ENCODE results near the gene REM2. TPM values are rescaled to one million over a fixed set of nuclear protein-coding genes. Genes with fewer than 3 reads are reported as not detected.
"Not testable (repeated sequence)": the region's sequence is repeated elsewhere in the genome, so short reads cannot be mapped to it uniquely, and the experiment has no call there.

Gene REM2
- polyA plus RNA-seq, 4 donors: 0.45 to 1.1 (median 0.85) TPM

DNA sequence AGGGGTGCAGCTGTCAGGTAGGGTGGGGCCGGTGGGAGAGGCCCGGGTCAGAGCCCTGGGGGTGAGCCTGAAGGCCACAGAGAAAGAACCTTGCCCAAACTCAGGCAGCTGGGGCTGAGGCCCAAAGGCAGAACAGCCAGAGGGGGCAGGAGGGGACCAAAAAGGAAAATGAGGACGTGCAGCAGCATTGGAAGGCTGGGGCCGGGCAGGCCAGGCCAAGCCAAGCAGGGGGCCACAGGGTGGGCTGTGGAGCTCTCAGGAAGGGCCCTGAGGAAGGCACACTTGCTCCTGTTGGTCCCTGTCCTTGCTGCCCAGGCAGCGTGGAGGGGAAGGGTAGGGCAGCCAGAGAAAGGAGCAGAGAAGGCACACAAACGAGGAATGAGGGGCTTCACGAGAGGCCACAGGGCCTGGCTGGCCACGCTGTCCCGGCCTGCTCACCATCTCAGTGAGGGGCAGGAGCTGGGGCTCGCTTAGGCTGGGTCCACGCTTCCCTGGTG lies 36.2 kb upstream of the REM2 start:
- no peak for FAIRE-seq

DNA sequence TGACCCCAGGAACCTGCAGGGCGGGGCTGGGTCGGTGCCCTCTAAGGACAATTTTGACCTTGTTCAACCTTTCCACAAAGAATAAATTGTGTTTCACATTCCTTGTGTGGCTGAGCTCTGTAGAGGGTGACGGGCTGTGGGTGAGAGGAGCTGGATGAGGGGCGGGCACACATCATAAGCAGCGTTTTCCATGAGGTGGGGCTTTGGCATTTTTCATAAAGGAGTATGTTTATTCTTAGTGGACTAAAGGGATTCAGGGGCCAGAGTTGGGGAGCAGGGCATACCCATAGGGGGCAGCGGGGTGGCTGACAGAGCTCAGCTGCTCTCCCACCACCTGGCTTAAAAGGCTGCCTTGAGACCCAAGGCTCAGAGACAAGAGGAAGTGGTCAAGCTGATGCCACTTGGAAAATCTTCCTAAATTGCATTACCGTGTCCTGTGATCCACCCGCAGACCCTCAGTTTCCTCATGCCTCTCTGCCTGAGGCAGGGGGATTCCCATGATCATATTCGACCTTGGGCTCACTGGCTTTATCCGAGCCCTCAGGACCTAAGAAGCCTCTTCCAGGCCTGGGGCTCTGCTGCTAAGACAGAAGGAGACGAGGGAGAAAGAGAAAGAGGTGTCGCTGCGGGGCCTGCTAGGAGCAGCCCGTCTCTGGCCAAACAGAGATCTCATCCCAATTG lies 35.2 kb upstream of the REM2 start:
- 53 to 70% (median 63%) methylated on average over 14 of the region's 14 CpGs for WGBS, 3 donors
- no peaks in the 10 kb centered on the region for H3K9me3 ChIP-seq (ENCODE audit: control insufficient read depth in 2 of 2, insufficient read depth in 1 of 2, low read depth in 1 of 2, low read length in 1 of 2)
- DNase-seq: no peak
- H3K36me3 ChIP-seq (ENCODE audit: control insufficient read depth in 3 of 3, insufficient read depth in 2 of 3, low read depth in 1 of 3, low read length in 3 of 3): peaks cover 4 to 59% (median 8%) of the 10 kb centered on the region in 3 donors
- no peak overlapping the region for H3K4me3 ChIP-seq (ENCODE audit: low read depth in 1 of 3, low read length in 3 of 3)
- H3K4me1 ChIP-seq (ENCODE audit: control insufficient read depth in 3 of 3, insufficient read depth in 2 of 3, low read depth in 1 of 3, low read length in 2 of 3): peaks cover 0 to 40% (median 3%) of the 10 kb centered on the region in 3 donors
- peak overlapping the region in 2 of 3 donors; percentile 70 to 81 for H3K27ac ChIP-seq (ENCODE audit: low read depth in 1 of 3, low read length in 2 of 3)
- FAIRE-seq: no peak
- no peaks in the 10 kb centered on the region for H3K27me3 ChIP-seq (ENCODE audit: control insufficient read depth in 3 of 3, insufficient read depth in 3 of 3, low read length in 3 of 3)

More for the DNA sequence above, 36.2 kb upstream of the REM2 start:
- no peak overlapping the region for H3K4me3 ChIP-seq (ENCODE audit: low read depth in 1 of 3, low read length in 3 of 3)
- H3K27ac ChIP-seq (ENCODE audit: low read depth in 1 of 3, low read length in 2 of 3): peak overlapping the region; percentile 9 to 62 (median 11)
- H3K27me3 ChIP-seq (ENCODE audit: control insufficient read depth in 3 of 3, insufficient read depth in 3 of 3, low read length in 3 of 3): no peaks in the 10 kb centered on the region
- H3K36me3 ChIP-seq (ENCODE audit: control insufficient read depth in 3 of 3, insufficient read depth in 2 of 3, low read depth in 1 of 3, low read length in 3 of 3): peaks cover 4 to 69% (median 8%) of the 10 kb centered on the region in 3 donors
- no peaks in the 10 kb centered on the region for H3K9me3 ChIP-seq (ENCODE audit: control insufficient read depth in 2 of 2, insufficient read depth in 1 of 2, low read depth in 1 of 2, low read length in 1 of 2)
- WGBS, 3 donors: 68 to 78% (median 73%) methylated on average over 8 to 11 of the region's 11 CpGs
- DNase-seq: no peak
- H3K4me1 ChIP-seq (ENCODE audit: control insufficient read depth in 3 of 3, insufficient read depth in 2 of 3, low read depth in 1 of 3, low read length in 2 of 3): peaks cover 0 to 31% (median 3%) of the 10 kb centered on the region in 3 donors

DNA sequence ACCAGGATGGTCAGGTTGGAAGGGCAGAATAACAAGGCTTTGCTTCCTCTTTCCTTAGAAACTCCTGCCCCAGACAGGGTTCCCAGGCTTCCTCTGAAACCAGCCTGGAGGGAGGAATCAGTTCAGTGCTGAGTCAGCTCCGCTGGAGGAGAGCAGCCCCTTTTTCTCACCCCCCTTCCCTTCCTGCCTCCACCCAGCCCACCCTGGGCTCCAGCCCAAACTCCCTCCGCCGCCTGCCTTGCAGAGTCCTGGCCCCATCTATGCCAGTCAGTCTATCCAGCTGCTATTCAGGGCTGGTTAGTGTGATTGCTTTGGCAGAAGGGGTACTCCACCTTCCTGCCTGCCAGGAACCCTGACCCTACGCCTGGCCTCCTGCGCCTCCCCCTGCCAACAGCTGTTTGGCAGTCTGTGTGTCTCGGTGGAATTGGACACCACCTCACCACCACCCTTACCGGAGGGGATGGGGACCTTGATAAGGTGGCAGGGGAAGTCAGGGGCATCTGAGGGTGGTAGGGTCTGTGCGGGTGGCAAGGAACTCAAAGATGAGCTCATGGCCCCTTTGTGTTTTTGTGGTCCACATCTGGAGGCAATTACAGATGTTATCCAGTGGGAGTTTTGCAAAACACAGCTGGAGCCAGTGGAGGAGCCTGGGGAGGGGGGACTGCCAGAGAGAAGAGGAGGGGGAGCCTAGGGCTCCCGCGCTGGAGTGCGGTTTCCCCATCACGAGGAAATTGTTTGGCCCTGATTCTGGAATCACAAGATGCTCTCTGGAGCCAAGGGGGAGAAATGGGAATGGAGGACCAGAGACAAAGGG lies 34.5 kb upstream of the REM2 start:
- 32 to 65% (median 53%) methylated on average over 12 of the region's 12 CpGs for WGBS, 3 donors
- Histone ChIP-seq H3K36me3 (ENCODE audit: control insufficient read depth in 3 of 3, insufficient read depth in 2 of 3, low read depth in 1 of 3, low read length in 3 of 3) (peaks cover 0 to 52% (median 6%) of the 10 kb centered on the region in 3 donors), H3K27me3 (ENCODE audit: control insufficient read depth in 3 of 3, insufficient read depth in 3 of 3, low read length in 3 of 3) (no peaks in the 10 kb centered on the region), H3K4me1 (ENCODE audit: control insufficient read depth in 3 of 3, insufficient read depth in 2 of 3, low read depth in 1 of 3, low read length in 2 of 3) (peaks cover 0 to 46% (median 3%) of the 10 kb centered on the region in 3 donors), H3K9me3 (ENCODE audit: control insufficient read depth in 2 of 2, insufficient read depth in 1 of 2, low read depth in 1 of 2, low read length in 1 of 2) (no peaks in the 10 kb centered on the region), H3K27ac (ENCODE audit: low read depth in 1 of 3, low read length in 2 of 3) (peak overlapping the region in 2 of 3 donors; percentile 70 to 81), H3K4me3 (ENCODE audit: low read depth in 1 of 3, low read length in 3 of 3) (no peak overlapping the region)
- FAIRE-seq: no peak
- no peak for DNase-seq

DNA sequence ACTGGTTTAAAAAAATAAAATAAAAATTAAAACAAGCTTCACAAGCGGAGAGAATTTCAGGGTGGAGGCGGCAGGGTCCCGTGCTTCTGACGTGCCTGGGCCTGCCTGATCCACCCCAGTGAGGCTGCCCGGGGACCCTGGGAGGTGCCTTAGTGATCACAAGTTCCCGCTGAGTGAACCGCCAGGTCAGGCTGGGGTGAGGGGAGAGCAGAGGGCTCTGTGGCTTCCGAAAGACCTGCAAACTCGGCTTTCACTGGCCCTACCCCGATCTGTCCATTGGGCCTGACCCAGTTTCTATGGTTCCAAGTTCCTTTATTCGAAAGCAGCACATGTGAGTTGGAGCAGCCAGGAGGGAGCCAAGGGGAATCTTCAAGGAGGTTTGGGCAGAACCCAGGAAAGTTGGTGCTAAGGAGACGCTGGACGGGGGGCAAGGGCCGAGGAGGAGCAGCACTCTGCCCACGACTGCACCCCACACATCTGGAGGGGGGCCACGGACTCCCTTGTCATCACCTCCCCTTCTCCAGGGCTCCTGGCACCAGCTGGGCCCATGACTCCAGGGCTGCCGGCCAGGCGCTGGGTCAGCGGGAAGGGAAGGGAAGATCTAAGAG lies 33.7 kb upstream of the REM2 start:
- no peak for FAIRE-seq
- no peaks in the 10 kb centered on the region for H3K9me3 ChIP-seq (ENCODE audit: control insufficient read depth in 2 of 2, insufficient read depth in 1 of 2, low read depth in 1 of 2, low read length in 1 of 2)
- 56 to 85% (median 84%) methylated on average over 19 of the region's 19 CpGs for WGBS, 3 donors
- H3K27me3 ChIP-seq (ENCODE audit: control insufficient read depth in 3 of 3, insufficient read depth in 3 of 3, low read length in 3 of 3): no peaks in the 10 kb centered on the region
- DNase-seq: no peak
- H3K27ac ChIP-seq (ENCODE audit: low read depth in 1 of 3, low read length in 2 of 3): peak overlapping the region in 2 of 3 donors; percentile 70 to 81
- H3K4me1 ChIP-seq (ENCODE audit: control insufficient read depth in 3 of 3, insufficient read depth in 2 of 3, low read depth in 1 of 3, low read length in 2 of 3): peaks cover 0 to 50% (median 3%) of the 10 kb centered on the region in 3 donors
- H3K4me3 ChIP-seq (ENCODE audit: low read depth in 1 of 3, low read length in 3 of 3): no peak overlapping the region
- H3K36me3 ChIP-seq (ENCODE audit: control insufficient read depth in 3 of 3, insufficient read depth in 2 of 3, low read depth in 1 of 3, low read length in 3 of 3): peaks cover 0 to 44% (median 6%) of the 10 kb centered on the region in 3 donors

- no peaks in the 10 kb centered on the region for H3K9me3 ChIP-seq (ENCODE audit: control insufficient read depth in 2 of 2, insufficient read depth in 1 of 2, low read depth in 1 of 2, low read length in 1 of 2)
- peaks cover 0 to 26% (median 3%) of the 10 kb centered on the region in 3 donors for H3K36me3 ChIP-seq (ENCODE audit: control insufficient read depth in 3 of 3, insufficient read depth in 2 of 3, low read depth in 1 of 3, low read length in 3 of 3)
- H3K4me1 ChIP-seq (ENCODE audit: control insufficient read depth in 3 of 3, insufficient read depth in 2 of 3, low read depth in 1 of 3, low read length in 2 of 3): peaks cover 0 to 57% (median 6%) of the 10 kb centered on the region in 3 donors
- FAIRE-seq (no peak), DNase-seq (peak in 1 of 2 donors; percentile 36)
- WGBS, 3 donors: 64 to 81% (median 75%) methylated on average over 9 of the region's 9 CpGs
- peak overlapping the region; percentile 37 to 100 (median 94) for H3K27ac ChIP-seq (ENCODE audit: low read depth in 1 of 3, low read length in 2 of 3)
- H3K4me3 ChIP-seq (ENCODE audit: low read depth in 1 of 3, low read length in 3 of 3): no peak overlapping the region
- H3K27me3 ChIP-seq (ENCODE audit: control insufficient read depth in 3 of 3, insufficient read depth in 3 of 3, low read length in 3 of 3): no peaks in the 10 kb centered on the region
These were observed 31.9 kb upstream of the REM2 start for GRCh38 chr14:22850944-22851764.

DNA sequence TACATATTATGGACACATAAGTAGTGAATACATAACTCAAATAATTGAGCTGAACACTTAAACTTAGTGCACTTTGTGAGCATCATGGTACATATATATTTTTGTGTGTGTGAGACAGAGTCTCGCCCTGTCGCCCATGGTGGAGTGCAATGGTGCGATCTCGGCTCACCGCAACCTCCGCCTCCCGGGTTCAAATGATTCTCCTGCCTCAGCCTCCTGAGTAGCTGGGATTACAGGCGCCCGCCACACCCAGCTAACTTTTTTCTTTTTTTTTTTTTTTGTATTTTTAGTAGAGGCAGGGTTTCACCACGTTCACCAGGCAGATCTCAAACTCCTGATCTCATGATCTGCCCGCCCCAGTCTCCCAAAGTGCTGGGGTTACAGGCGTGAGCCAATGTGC lies 30.8 kb upstream of the REM2 start:
- Histone ChIP-seq H3K4me1 (ENCODE audit: control insufficient read depth in 3 of 3, insufficient read depth in 2 of 3, low read depth in 1 of 3, low read length in 2 of 3) (peaks cover 0 to 52% (median 6%) of the 10 kb centered on the region in 3 donors), H3K36me3 (ENCODE audit: control insufficient read depth in 3 of 3, insufficient read depth in 2 of 3, low read depth in 1 of 3, low read length in 3 of 3) (peaks cover 0 to 15% (median 0%) of the 10 kb centered on the region in 3 donors), H3K27ac (ENCODE audit: low read depth in 1 of 3, low read length in 2 of 3) (peak overlapping the region in 2 of 3 donors; percentile 93 to 100)
- H3K9me3 ChIP-seq (ENCODE audit: control insufficient read depth in 2 of 2, insufficient read depth in 1 of 2, low read depth in 1 of 2, low read length in 1 of 2); H3K27me3 ChIP-seq (ENCODE audit: control insufficient read depth in 3 of 3, insufficient read depth in 3 of 3, low read length in 3 of 3); H3K4me3 ChIP-seq (ENCODE audit: low read depth in 1 of 3, low read length in 3 of 3); DNase-seq; FAIRE-seq: not testable (repeated sequence)
- 69 to 81% (median 70%) methylated on average over 10 to 12 of the region's 12 CpGs for WGBS, 3 donors

DNA sequence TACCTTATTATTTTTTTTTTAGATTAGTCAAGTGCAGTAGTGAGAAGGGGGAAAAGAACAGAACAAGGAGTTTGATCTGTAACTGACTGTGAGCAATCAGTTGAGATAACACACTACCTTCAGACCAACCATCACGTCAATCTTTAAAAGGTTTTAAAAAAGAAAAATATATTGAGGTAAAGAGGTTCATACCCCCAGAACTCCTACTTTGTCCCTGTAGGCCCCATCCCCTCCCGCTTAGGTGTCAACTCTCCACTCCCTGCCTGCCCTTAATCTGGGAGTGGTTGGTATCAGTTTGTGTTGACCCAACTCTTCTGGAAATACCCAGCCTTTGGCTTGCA lies 30.5 kb upstream of the REM2 start:
- H3K27me3 ChIP-seq (ENCODE audit: control insufficient read depth in 3 of 3, insufficient read depth in 3 of 3, low read length in 3 of 3): no peaks in the 10 kb centered on the region
- H3K4me1 ChIP-seq (ENCODE audit: control insufficient read depth in 3 of 3, insufficient read depth in 2 of 3, low read depth in 1 of 3, low read length in 2 of 3): peaks cover 0 to 52% (median 6%) of the 10 kb centered on the region in 3 donors
- FAIRE-seq: no peak
- peak overlapping the region in 2 of 3 donors; percentile 93 to 100 for H3K27ac ChIP-seq (ENCODE audit: low read depth in 1 of 3, low read length in 2 of 3)
- peak in 1 of 2 donors; percentile 95 for DNase-seq
- 9 to 63% (median 39%) methylated on average over 2 of the region's 2 CpGs for WGBS, 3 donors
- H3K4me3 ChIP-seq (ENCODE audit: low read depth in 1 of 3, low read length in 3 of 3): no peak overlapping the region
- H3K9me3 ChIP-seq (ENCODE audit: control insufficient read depth in 2 of 2, insufficient read depth in 1 of 2, low read depth in 1 of 2, low read length in 1 of 2): peaks cover 0 to 4% of the 10 kb centered on the region in 2 donors
- H3K36me3 ChIP-seq (ENCODE audit: control insufficient read depth in 3 of 3, insufficient read depth in 2 of 3, low read depth in 1 of 3, low read length in 3 of 3): peaks cover 0 to 14% (median 0%) of the 10 kb centered on the region in 3 donors
